ENCODE measurements around the gene IMMT. TPM values are rescaled to one million over a fixed set of nuclear protein-coding genes. Genes with fewer than 3 reads are reported as not detected.

Gene IMMT
- total and polyA plus RNA-seq, 2 of the 8 experiments (the other 6 are each of a cell fraction or from before 2014, with no cell fraction given): 37.7 to 103 TPM

DNA sequence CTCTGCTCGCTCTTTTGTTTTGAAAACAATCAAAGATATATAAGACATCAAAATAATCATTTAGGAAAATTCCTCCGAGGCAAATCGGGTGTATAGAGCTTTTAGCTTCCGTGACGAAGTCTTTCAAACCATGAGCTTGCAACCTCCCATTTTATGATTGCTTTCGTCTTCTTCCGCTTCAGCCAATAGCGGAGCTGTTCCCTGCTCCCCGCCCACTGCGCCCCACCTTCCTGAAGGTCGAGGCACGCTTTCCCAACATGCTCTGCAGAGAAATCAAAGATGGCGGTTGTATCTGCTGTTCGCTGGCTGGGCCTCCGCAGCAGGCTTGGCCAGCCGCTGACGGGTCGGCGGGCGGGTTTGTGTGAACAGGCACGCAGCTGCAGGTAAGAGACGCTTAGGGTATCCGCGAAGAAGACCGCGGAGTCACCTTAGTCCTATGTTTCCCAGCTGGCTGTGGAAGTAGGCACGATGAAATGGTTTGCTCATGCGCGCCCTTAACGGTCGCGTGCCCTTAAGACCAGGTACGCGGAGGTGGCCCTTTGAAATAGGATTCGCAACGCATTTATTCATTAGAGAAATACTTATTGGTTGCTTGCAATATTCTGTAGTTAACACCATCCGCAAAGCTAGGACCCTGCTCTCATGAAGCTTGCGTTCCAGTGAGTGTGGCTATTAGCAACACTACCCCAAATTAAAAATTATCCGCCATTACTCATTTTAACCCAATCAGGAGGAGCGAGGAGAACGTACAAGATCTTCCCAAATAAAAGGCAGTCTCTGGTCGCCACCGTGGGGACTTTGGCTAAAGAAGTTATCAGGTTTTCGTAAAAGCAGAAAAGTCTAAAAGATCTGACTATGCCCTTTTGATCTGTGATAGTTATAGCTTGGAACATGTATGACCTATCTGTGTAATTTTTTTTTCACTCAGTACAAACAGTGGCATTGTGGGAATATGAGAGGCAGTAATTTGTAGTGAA, 89.0 kb downstream of the IMMT start, which contains the start of gene PTCD3:
Gene PTCD3 (plus strand): TSS at position 267 of the 977 bp plus-strand sequence. CDS start 13 bp downstream, at position 280.
- H2BK5ac ChIP-seq (ENCODE audit: low read depth, low read length): peak within 1 kb of the TSS; percentile 95
- H3K4ac ChIP-seq (replicated peaks; ENCODE audit: insufficient read length, low read depth, low read length): no peak within 1 kb of the TSS
- no peak within 1 kb of the TSS for H3K23ac ChIP-seq (ENCODE audit: insufficient read length)
- H4K91ac ChIP-seq (replicated peaks; ENCODE audit: insufficient read length, low read length): no peak within 1 kb of the TSS
- H2BK12ac ChIP-seq (ENCODE audit: low read depth, low read length): peak within 1 kb of the TSS; percentile 30; the same call in 1 of the 2 replicates
- peak within 1 kb of the TSS; percentile 89; the same call in 1 of the 2 replicates for H4K8ac ChIP-seq (ENCODE audit: extremely low read depth, insufficient read depth, low read length)
- ChIA-PET CTCF (ENCODE audit: partially characterized antibody) (interaction anchor here (0.5 to 4.1 kb wide), 3 partner anchors 18 to 334 kb away, joined by 3 to 16 read pairs (median 4); no protein-coding TSS in a partner anchor), POLR2A (ENCODE audit: partially characterized antibody) (interaction anchor here (0.6 to 12.1 kb wide), 24 partner anchors 10 to 494 kb away, joined by 3 to 119 read pairs (median 4); partner anchors contain the start of genes C2orf68 and IMMT)
- H2BK120ac ChIP-seq (replicated peaks; ENCODE audit: low read depth, low read length): no peak within 1 kb of the TSS
- H2AK5ac ChIP-seq (ENCODE audit: low read depth, low read length): peak within 1 kb of the TSS; percentile 19; the same call in 1 of the 2 replicates
- H3K4me3 ChIP-seq (ENCODE audit: extremely low read depth in 1 of 4, insufficient read depth in 2 of 4, low read depth in 3 of 4, low read length in 4 of 4): peak within 1 kb of the TSS; percentile 96 to 99 (median 97)
- H3K27me3 ChIP-seq (replicated peaks in 1 of 4; ENCODE audit: control insufficient read depth in 3 of 4, extremely low read depth in 1 of 4, insufficient read depth in 3 of 4, low read length in 3 of 4): no peaks in the 10 kb centered on the region
- H3K27ac ChIP-seq (ENCODE audit: low read depth, low read length): peak within 1 kb of the TSS; percentile 94
- peak within 1 kb of the TSS; percentile 43 for H3K56ac ChIP-seq (replicated peaks; ENCODE audit: insufficient read length, low read depth, low read length)
- no peaks in the 10 kb centered on the region for H3K9me3 ChIP-seq (ENCODE audit: insufficient read depth in 2 of 2, low read depth in 1 of 2, low read length in 1 of 2)
- peak within 1 kb of the TSS; percentile 83 to 84 for H3K4me2 ChIP-seq (ENCODE audit: insufficient read depth in 1 of 2, low read depth in 2 of 2, low read length in 2 of 2)
- no peak within 1 kb of the TSS for H2BK20ac ChIP-seq (ENCODE audit: low read length)
- H3K79me1 ChIP-seq (ENCODE audit: low read depth, low read length): no peaks in the 10 kb centered on the region; the same call in 1 of the 2 replicates
- peaks cover 0 to 4% (median 0%) of the 10 kb centered on the region in 4 experiments; a peak in 1 of 7 replicates for H3K4me1 ChIP-seq (replicated peaks in 1 of 4; ENCODE audit: control insufficient read depth in 3 of 4, insufficient read depth in 4 of 4, low read length in 3 of 4)
- FAIRE-seq: peak; percentile 68
- peak within 1 kb of the TSS; percentile 76 for H4K5ac ChIP-seq (ENCODE audit: insufficient read length, low read depth, low read length)
- H2BK15ac ChIP-seq (ENCODE audit: low read length): no peak within 1 kb of the TSS
- peaks cover 2 to 13% of the 10 kb centered on the region in 2 experiments for H4K20me1 ChIP-seq (replicated peaks in 1 of 2; ENCODE audit: control insufficient read depth in 1 of 2, insufficient read depth in 2 of 2, low read length in 2 of 2)
- peak within 1 kb of the TSS; percentile 80; the same call in 1 of the 2 replicates for H3K18ac ChIP-seq (ENCODE audit: extremely low read depth, low read length)
- H3K23me2 ChIP-seq (ENCODE audit: low read depth, low read length): no peaks in the 10 kb centered on the region; the same call in 1 of the 2 replicates
- peaks cover 32 to 88% of the 10 kb centered on the region in 2 experiments for H3K79me2 ChIP-seq (ENCODE audit: control insufficient read depth in 1 of 2, insufficient read depth in 2 of 2, low read length in 2 of 2)
- peak; percentile 77 to 88 for DNase-seq (ENCODE audit: low read depth in 1 of 2, low spot score in 2 of 2)
- H2AFZ ChIP-seq (ENCODE audit: low read length): peak within 1 kb of the TSS; percentile 95
- H3K14ac ChIP-seq (ENCODE audit: insufficient read length): no peak within 1 kb of the TSS
- peak within 1 kb of the TSS; percentile 80 to 99 (median 96) for H3K9ac ChIP-seq (replicated peaks in 1 of 4; ENCODE audit: extremely low read depth in 1 of 4, low read depth in 3 of 4, low read length in 3 of 4)
- H3K36me3 ChIP-seq (ENCODE audit: control insufficient read depth in 2 of 4, insufficient read depth in 4 of 4, low read length in 3 of 4): peaks cover 9 to 32% (median 22%) of the 10 kb centered on the region in 4 experiments
- 1% methylated on average over 44 of the region's 44 CpGs; no CpG with 5 or more reads in 1 of the 2 experiments for WGBS, 2 experiments (ENCODE audit: extremely low coverage in 1 of 2, insufficient coverage in 1 of 2, insufficient read length in 1 of 2, insufficient replicate concordance in 2 of 2, low coverage in 1 of 2, low lambda C conversion rate in 2 of 2, missing lambda C conversion rate in 1 of 2)
- peak in 1 of 2 experiments; percentile 96; a peak in 2 of 3 replicates for TF ChIP-seq EP300 (IDR thresholded peaks at IDR 0.05; ENCODE audit: borderline replicate concordance in 1 of 2, low read depth in 2 of 2, low read length in 2 of 2)
- TF ChIP-seq BCL11A (IDR thresholded peaks at IDR 0.05; ENCODE audit: low read depth in 2 of 2, low read length in 2 of 2): no peak
- peak; percentile 37 for TF ChIP-seq SAP30 (IDR thresholded peaks at IDR 0.05; ENCODE audit: insufficient read depth, insufficient replicate concordance, low read length)
- TF ChIP-seq KDM5A (IDR thresholded peaks at IDR 0.05; ENCODE audit: low read length): peak; percentile 85
- peak; percentile 30 for TF ChIP-seq CREB1 (IDR thresholded peaks at IDR 0.05)
- no peak for TF ChIP-seq HDAC2 (IDR thresholded peaks at IDR 0.05; ENCODE audit: borderline replicate concordance in 1 of 2, low read depth in 2 of 2, low read length in 2 of 2)
- no peak for TF ChIP-seq EGR1 (IDR thresholded peaks at IDR 0.05; ENCODE audit: borderline replicate concordance, low read depth, low read length)
- no peak for TF ChIP-seq NANOG (IDR thresholded peaks at IDR 0.05; ENCODE audit: insufficient read depth, low read depth, low read length, poor library complexity, severe bottlenecking)

Measured in H1 (cell line).